HG03520 (cell line): ENCODE results near the gene BCAR3.

Experiments used
- ATAC-seq: cut with Tn5 transposase; IDR thresholded peaks from one replicate; pipeline ENCODE4 v1.9.1; 2021; ENCODE audit warnings: mild to moderate bottlenecking, moderate library complexity; ENCODE audit not compliant: unreplicated experiment

BCAR3 gene

DNA sequence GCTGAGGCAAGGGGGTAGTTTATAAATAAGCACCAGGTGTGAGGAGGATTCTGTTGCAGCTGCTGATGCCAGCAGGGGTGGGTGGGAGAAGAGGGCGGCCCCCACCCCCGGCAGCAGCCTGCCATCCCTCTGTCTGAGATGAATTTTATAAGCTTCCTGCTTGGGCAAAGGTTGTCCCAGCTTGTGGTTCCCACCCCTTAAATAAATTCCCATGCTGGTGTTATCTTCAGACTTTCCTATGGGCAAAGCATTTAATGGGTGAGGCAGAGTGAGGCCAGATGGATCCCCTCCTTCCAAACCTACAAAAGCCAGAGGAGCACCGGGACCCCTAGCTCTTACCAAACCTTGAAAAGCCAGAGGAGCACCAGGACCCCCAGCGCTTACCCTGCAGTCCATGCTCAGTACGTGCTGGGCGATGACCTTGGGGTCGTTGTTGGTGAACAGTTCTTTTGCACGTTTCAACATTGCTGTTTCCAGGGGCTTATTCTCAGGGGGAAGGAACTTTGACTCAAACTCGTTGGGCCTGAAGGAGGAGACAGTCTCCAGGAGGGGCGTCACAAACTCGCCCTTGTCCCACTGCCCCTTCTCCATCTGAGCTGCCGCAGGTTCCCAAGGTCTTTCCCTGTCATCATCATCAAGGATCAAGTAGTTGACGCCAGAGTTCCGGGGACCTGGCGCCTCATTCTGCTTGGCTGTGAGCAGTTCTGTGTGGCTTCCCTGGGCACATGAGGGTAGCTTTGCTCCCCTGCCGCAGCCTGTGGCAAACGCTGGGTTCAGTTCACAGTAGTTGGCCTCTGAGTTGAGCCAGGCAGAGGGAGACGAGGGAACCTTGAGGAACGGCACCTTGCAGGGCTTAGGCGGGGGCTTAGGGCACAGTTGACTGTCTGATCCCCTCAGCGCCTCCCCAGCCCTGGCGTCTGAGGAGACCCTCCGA is 99.5 kb downstream of the BCAR3 start:
- ATAC-seq = no peak

- no peak for ATAC-seq
Measured at GRCh38 chr1:93579891-93580290, 101.7 kb downstream of the BCAR3 start.

GRCh38 chr1:93578911-93579825 is 102.5 kb downstream of the BCAR3 start:
- ATAC-seq = no peak

DNA sequence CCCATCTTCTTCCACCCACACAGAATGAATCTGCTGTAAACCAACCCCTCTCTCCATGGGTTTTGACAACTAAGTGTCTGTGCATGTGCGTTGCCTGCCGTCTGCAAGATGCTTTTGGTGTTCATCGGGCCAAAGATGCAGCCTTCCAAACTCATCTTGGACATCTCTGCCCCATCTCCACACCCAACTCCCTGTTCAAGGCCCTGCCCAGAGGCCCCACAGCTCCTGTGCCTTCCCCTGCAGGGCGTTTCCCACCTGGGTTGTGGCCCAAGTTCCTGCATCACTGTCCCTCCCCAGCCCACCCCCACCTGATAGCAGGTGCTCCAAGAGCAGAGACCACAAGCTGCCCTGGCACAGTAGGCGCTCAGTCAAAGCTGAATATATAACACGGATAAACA is 103.2 kb downstream of the BCAR3 start:
- no peak for ATAC-seq

GRCh38 chr1:93577536-93578432 is 103.9 kb downstream of the BCAR3 start:
- no peak for ATAC-seq

- ATAC-seq = no peak
Measured at GRCh38 chr1:93576746-93577145, 104.9 kb downstream of the BCAR3 start.

DNA sequence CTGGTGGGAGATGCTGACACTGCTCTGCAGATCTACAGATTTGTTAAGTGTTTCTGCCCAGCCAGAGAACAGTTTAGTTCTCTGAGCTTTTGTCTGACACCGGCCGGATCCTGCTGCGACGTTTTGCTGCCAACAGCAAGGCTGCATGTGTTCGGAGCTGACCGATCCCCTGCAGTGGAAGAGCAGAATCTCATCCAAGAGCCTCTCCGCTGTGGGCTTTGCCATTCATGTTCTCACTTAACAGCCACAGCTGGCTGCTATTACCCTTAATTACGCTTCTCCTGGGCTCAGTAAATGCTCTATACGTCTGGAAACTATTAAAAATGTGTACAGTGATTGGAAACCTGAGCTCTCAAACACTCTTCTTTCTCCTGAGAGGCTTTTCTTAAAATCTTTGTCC is 105.3 kb downstream of the BCAR3 start:
- no peak for ATAC-seq

DNA sequence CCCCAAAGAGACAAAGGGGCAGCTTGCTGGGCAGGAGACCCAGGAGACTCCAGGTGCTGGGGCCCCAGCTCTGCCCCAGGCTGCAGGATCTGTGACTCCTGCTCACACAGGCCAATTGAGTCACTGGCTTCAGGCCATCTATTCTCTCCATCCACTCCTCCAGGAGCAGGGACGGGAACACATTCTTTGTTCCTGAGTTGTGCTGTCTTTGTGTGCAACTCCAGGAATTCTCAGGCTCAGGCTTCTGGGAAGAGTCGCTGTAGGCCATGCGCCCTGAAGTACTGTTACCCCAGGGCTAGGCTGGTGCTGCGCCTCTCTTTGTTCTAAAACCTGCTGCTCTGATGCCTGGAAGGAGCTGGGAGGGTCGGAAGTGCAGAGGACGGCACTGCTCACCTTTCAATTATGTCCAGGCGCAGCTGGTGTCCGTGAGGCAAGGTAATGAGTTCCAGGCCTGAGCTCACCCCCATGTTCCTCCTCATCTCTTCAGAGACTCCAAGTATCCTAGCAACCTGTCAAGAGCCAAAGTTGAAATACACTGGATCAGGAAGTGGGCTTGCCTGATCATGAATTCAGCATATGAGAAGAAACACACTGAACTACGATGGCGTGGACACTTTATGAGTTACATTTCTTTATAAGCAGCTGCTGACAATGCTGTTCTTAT is 105.9 kb downstream of the BCAR3 start:
- ATAC-seq = no peak

DNA sequence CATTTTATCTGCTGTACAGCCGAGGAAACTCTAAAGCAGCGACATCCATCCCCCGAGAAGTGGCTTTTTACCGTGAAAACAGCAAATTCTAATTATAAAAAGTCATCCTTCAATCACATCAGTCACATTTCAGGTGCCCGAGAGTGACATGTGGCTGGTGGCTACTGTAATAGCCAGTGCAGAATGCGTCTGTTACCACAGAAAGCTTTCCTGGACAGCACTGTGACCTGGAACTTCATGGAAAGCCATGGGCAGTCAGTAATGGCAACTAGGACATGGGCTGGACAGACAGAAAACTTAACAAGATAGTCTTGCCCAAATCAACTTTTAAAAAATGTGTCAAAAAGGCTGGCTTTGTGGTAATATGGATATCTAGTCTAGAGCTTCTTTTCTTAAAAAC is 106.6 kb downstream of the BCAR3 start:
- no peak for ATAC-seq

- ATAC-seq = no peak
Measured at GRCh38 chr1:93574511-93574910, 107.1 kb downstream of the BCAR3 start.

- no peak for ATAC-seq
Measured at GRCh38 chr1:93573940-93574469, 107.6 kb downstream of the BCAR3 start.

DNA sequence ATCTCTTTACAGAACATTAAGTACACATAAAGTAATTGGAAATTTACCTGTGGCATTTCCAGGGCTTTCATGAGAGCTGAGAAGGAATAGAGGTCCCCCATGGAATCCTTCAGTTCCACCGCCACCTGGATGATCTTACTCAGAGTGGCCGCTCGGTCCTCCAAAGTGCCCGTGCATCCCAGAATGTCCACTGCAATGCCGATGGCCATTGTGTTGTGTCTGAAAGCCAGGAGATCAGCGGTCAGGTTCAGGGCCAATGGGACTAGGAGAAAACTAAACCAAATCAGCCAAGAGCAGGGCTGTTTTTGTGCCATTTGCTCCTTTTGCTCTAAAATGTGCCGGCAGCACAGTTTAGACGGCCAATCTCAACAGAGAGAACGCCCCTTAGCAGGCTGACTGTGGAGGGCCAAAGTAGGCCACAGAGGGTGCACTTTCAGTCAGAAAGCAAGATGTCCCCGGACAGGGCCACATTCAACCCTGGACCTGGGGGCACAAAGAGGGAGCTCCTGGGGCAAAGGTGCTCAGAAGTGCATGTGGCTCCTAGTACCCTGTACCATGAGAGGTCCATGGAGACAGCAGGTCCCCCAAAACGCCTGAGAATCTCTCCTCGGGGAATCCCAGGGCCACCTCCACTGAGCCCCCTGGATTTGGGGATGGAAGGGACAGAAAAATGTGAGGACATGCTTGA is 109.9 kb downstream of the BCAR3 start:
- no peak for ATAC-seq

GRCh38 chr1:93569489-93569888 is 112.1 kb downstream of the BCAR3 start:
- ATAC-seq = no peak

- ATAC-seq = no peak
Measured at GRCh38 chr1:93567255-93567918, 114.2 kb downstream of the BCAR3 start.

DNA sequence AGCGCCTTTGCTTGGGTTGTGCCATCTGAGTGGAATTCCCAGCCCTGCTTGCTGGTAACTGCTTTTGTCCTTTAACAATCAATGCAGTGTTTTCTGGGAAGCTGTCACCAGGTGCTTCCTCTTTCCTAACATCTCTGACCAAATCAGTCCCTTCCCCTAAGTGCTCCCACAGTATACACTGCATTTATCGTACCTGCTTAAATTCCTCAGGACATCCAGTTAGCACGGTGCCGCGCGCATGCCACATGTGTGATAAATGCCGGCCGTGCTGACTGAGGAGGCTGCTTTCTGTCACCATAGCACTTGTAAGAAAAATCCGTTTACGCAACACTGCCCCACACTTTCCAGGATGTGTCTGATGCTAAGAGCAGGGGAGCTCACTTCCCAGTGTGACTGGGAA is 115.4 kb downstream of the BCAR3 start:
- no peak for ATAC-seq

- ATAC-seq = no peak
Measured at GRCh38 chr1:93565496-93566206, 116.0 kb downstream of the BCAR3 start.

- no peak for ATAC-seq
Measured at GRCh38 chr1:93559695-93560094, 121.9 kb downstream of the BCAR3 start.

DNA sequence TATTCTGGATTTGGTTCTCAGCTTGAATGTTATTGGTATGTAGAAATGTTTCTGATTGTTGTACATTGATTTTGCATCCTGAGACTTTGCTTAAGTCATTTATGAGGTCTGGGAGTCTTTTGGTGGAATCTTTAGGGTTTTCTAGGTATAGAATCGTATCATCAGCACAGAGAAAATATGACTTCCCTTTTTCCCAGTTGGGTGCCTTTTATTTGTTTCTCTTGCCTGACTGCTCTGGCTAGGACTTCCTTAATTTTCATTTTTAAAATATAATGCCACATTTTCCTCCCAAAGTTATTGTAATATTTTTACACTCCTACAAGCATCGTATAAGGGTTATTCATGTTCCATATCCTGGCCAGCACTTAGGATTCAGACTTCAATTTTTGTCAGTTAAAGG is 122.6 kb downstream of the BCAR3 start:
- no peak for ATAC-seq
